Spleen (tissue), 11 donors: ENCODE measurements around the gene HAUS3. TPM values are rescaled to one million over a fixed set of nuclear protein-coding genes. Genes with fewer than 3 reads are reported as not detected.

Experiments
- DNase-seq: peaks from one replicate; pipeline ENCODE4 v3.0.0-alpha.2; 2020
- H3K27ac ChIP-seq, 8 donors: fragments of 200-600 bp; sonication (generic) in 7 of 8; 1 replicate in 4 of 8; 2 replicates in 4 of 8; pipeline versions ENCODE4 v1.5.0 to v1.8.0; 2016 to 2021; ENCODE audit warnings: inconsistent platforms in 4 of 8, mild to moderate bottlenecking in 4 of 8, moderate library complexity in 1 of 8
- H3K27me3 ChIP-seq, 7 donors: fragments of 200-600 bp; sonication (generic) in 6 of 7; replicated peaks in 1 of 7; 1 replicate in 4 of 7; 2 replicates in 3 of 7; pipeline versions ENCODE4 v1.5.0 to v1.8.0; 2016 to 2021; ENCODE audit warnings: inconsistent platforms in 3 of 7, mild to moderate bottlenecking in 1 of 7
- H3K36me3 ChIP-seq, 6 donors: fragments of 200-600 bp; sonication (generic) in 5 of 6; 1 replicate in 4 of 6; 2 replicates in 2 of 6; pipeline versions ENCODE4 v1.5.0 to v1.8.0; 2016 to 2021; ENCODE audit warnings: inconsistent platforms in 2 of 6
- H3K4me1 ChIP-seq, 6 donors: fragments of 200-600 bp; sonication (generic) in 5 of 6; 1 replicate in 3 of 6; 2 replicates in 3 of 6; pipeline versions ENCODE4 v1.5.0 to v1.8.0; 2016 to 2021; ENCODE audit warnings: inconsistent platforms in 3 of 6
- H3K4me3 ChIP-seq, 8 donors: fragments of 200-600 bp; sonication (generic) in 7 of 8; 1 replicate in 4 of 8; 2 replicates in 4 of 8; pipeline versions ENCODE4 v1.5.0 to v1.8.0; 2016 to 2021; ENCODE audit warnings: inconsistent platforms in 4 of 8, mild to moderate bottlenecking in 4 of 8, moderate library complexity in 2 of 8
- H3K9me3 ChIP-seq, 8 donors: fragments of 200-600 bp; sonication (generic) in 7 of 8; 1 replicate in 4 of 8; 2 replicates in 4 of 8; pipeline versions ENCODE4 v1.5.0 to v1.8.0; 2016 to 2021; ENCODE audit warnings: inconsistent platforms in 4 of 8
- POLR2A ChIP-seq, 3 donors: fragments of 450-650 bp; IDR thresholded peaks; one replicate each; pipeline ENCODE4 v1.5.1; 2017; ENCODE audit warnings: antibody characterized with exemption in 3 of 3, mild to moderate bottlenecking in 1 of 3
- POLR2AphosphoS5 ChIP-seq, 3 donors: sonication (generic); formaldehyde crosslinking; IDR thresholded peaks; one replicate each; pipeline ENCODE4 v1.5.1; 2017; ENCODE audit warnings: antibody characterized with exemption in 3 of 3
- WGBS, 5 donors: extraction: QIAGEN DNeasy Blood & Tissue Kit in 3 of 5; methylation state at CpG; one replicate each; pipeline versions ENCODE4 v1.1.5 to v1.1.7; 2013 to 2018; 5-methylcytosine and 5-hydroxymethylcytosine counted together
- intact Hi-C: fragments of 100-400 bp; cut with DNase I; formaldehyde crosslinking; loops from one replicate; pipeline ENCODE4 v1.15.0; 2023; ENCODE audit warnings: low total_unique reads
- polyA plus RNA-seq, 3 donors: library from polyadenylated mRNA; stranded (reverse); fragments of 200-250 nt; gene quantifications; one replicate each; pipeline ENCODE4 v1.2.1, GENCODE V29; 2013
- total RNA-seq, 7 donors: library from RNA; depleted of rRNA in 3 of 7; stranded (reverse); fragments of >200 nt in 3 of 7; fragmentation: NEBNext Ultra II Directional in 4 of 7; extraction: Animal tissue kit (Norgen Biotek cat#: 25700) in 4 of 7; gene quantifications; one replicate each; pipeline versions ENCODE4 v1.1.0 to v1.2.1, GENCODE V29; 2016 to 2021
- TF ChIP-seq, protein P1 (sequence below), 11 experiments: fragments of 200-600 bp in 7 of 11; fragments of 450-650 bp in 4 of 11; sonication (generic) in 4 of 11; IDR thresholded peaks in 8 of 11; conservative IDR thresholded peaks in 3 of 11; 1 replicate in 7 of 11; 2 replicates in 4 of 11; pipeline versions ENCODE4 v1.4.0 to v1.8.0; 2016 to 2021; ENCODE audit warnings: antibody characterized with exemption in 11 of 11, inconsistent platforms in 4 of 11, mild to moderate bottlenecking in 1 of 11
- donor health status: healthy with polysubstance abuse.
- donor health status: DM: no; HTN: no; CAD: no; lungs with moderate emphysema.
- donor health status: DM: no; HTN: no; CAD: no.
- donor health status: Bipolar disorder and iron deficiency.
- donor health status: healthy.
- donor health status: DM: no; HTN: no; CAD: no.
- donor health status: DM: yes; HTN: yes; CAD: no.

The HAUS3 gene
- total and polyA plus RNA-seq, 10 donors = 10.3 to 22.4 (median 16.7) TPM

DNA sequence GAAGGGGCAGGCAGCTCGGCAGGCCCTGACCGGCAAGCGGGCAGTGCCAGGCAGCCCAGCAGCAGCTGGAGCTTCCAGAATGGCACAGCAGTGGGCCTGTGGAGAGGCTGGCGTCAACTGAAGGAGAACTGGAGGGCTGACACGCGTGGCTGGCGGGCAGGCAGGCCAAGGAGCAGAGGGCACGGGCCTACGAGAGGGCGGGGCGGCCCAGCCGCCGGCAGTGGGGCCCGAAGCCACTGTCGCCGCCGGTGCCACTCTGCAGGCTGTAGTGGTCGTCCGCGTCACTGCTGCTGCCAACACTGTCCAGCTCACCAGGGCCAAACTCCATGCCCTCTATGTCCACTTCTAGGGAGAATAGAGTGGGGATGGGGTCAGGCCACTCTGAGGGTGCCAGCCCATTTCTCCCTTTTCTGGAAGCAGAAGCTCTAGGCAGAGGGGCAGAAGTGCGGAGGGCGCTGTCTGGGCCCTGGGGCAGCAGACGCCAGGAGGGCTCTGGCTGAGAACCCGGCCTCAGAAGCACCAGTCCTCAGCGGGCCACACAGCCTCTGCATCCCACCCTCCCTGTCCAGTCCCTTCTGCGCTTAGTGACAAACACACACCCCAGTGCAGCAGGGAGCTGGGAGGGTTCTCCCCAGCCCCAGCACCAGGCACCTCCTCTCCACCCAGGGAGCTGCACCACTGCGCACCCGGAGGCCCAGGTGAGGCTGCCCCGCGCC lies 8.6 kb upstream of the HAUS3 start:
- H3K36me3 ChIP-seq = peaks cover 0 to 98% (median 67%) of the 10 kb centered on the region in 6 donors
- peak overlapping the region in 7 of 8 donors; percentile 65 to 90 (median 77) for H3K27ac ChIP-seq
- DNase-seq = peak; percentile 71
- no peaks in the 10 kb centered on the region for H3K9me3 ChIP-seq
- 83 to 98% (median 92%) methylated on average over 25 to 30 of the region's 30 CpGs for WGBS, 5 donors
- intact Hi-C loops = no loop called here
- no peaks in the 10 kb centered on the region for H3K27me3 ChIP-seq
- TF ChIP-seq POLR2A (IDR thresholded peaks at IDR 0.05) (no peak), POLR2AphosphoS5 (IDR thresholded peaks at IDR 0.05) (peak in 2 of 3 donors; percentile 1 to 17)
- TF ChIP-seq, protein P1, sequence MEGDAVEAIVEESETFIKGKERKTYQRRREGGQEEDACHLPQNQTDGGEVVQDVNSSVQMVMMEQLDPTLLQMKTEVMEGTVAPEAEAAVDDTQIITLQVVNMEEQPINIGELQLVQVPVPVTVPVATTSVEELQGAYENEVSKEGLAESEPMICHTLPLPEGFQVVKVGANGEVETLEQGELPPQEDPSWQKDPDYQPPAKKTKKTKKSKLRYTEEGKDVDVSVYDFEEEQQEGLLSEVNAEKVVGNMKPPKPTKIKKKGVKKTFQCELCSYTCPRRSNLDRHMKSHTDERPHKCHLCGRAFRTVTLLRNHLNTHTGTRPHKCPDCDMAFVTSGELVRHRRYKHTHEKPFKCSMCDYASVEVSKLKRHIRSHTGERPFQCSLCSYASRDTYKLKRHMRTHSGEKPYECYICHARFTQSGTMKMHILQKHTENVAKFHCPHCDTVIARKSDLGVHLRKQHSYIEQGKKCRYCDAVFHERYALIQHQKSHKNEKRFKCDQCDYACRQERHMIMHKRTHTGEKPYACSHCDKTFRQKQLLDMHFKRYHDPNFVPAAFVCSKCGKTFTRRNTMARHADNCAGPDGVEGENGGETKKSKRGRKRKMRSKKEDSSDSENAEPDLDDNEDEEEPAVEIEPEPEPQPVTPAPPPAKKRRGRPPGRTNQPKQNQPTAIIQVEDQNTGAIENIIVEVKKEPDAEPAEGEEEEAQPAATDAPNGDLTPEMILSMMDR (IDR thresholded peaks at IDR 0.05 in 8 of 11, conservative IDR thresholded peaks at IDR 0.05 in 3 of 11) = no peak
- no peak overlapping the region for H3K4me3 ChIP-seq
- peaks cover 8 to 96% (median 58%) of the 10 kb centered on the region in 6 donors for H3K4me1 ChIP-seq

DNA sequence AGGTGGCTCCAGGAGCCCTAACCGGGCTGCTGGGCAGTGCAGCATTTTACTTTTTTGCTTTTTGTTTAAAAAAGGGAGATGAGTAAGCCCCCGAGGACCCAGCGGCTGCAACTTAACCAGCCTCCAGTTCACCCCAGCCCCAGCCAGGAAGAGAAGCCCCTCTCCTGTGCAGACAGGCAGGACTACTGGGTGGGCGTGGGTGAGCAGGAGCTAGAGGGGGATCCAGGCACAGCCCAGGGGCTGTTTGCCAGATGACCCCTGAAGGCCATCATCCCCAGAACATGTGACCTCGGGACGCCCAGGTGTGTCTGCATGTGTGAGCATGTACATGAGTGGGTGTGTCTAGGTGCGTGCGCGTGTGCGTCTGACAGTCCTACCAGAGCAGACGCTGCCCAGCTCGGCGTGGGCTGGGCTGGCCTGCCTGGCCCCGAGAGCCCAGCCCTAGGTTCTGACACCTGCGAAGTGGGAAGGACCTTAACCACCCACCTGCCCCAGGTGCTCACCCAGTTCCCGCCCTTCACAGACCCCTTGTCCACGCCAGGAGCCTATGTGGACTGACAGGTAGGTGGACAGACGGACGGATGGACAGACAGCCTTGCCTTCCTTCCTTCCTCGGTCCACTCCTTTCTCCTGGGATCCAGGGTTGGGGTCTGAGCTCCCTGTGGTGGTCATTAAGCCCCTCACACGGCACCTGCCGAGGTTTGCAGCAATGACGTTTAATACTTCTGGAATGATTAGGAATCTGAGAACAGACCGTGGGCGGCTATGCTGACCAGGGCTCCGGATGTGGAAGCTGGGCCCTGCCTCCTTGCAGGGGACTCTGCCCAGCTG lies 7.8 kb upstream of the HAUS3 start:
- Histone ChIP-seq H3K4me3 (no peak overlapping the region), H3K36me3 (peaks cover 0 to 91% (median 64%) of the 10 kb centered on the region in 6 donors), H3K9me3 (no peaks in the 10 kb centered on the region), H3K27ac (peak overlapping the region; percentile 62 to 90 (median 76)), H3K4me1 (peaks cover 13 to 96% (median 58%) of the 10 kb centered on the region in 6 donors), H3K27me3 (no peaks in the 10 kb centered on the region)
- WGBS, 5 donors = 84 to 90% (median 85%) methylated on average over 20 to 26 of the region's 26 CpGs
- DNase-seq = peak; percentile 72
- intact Hi-C loops = no loop called here
- peak in 2 of 3 donors; percentile 13 to 20 for TF ChIP-seq POLR2AphosphoS5 (IDR thresholded peaks at IDR 0.05)
- TF ChIP-seq, protein P1 (IDR thresholded peaks at IDR 0.05 in 8 of 11, conservative IDR thresholded peaks at IDR 0.05 in 3 of 11) = no peak

DNA sequence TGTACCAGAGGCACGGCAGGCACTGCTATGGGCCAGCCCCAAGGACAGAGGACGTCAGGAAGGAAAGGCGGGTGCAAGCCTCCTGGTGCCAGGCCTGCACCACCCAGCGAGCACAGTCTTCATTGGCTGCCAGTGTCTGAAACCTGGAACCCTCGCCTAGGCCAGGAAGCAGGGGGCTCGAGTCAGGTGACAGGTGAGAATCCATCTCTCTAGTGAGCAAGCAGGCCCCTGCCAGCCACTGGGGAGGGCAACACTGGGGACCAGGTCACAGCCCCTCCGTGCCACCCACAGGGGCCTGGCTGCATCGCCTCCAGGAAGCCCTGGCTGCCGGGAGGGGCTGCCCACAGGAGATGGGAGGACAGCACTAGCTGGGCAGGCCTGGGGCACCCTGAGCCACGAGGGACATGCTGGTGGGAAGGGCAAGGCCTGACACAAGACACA lies 6.9 kb upstream of the HAUS3 start:
- H3K4me1 ChIP-seq = peaks cover 19 to 96% (median 60%) of the 10 kb centered on the region in 6 donors
- H3K36me3 ChIP-seq = peaks cover 0 to 82% (median 59%) of the 10 kb centered on the region in 6 donors
- intact Hi-C loops = no loop called here
- H3K4me3 ChIP-seq = no peak overlapping the region
- 44 to 78% (median 67%) methylated on average over 3 to 10 of the region's 10 CpGs for WGBS, 5 donors
- peak; percentile 82 for DNase-seq
- peak overlapping the region; percentile 62 to 90 (median 76) for H3K27ac ChIP-seq
- H3K27me3 ChIP-seq = no peaks in the 10 kb centered on the region
- no peaks in the 10 kb centered on the region for H3K9me3 ChIP-seq
- TF ChIP-seq POLR2AphosphoS5 (IDR thresholded peaks at IDR 0.05) (peak; percentile 44 to 82 (median 74)), POLR2A (IDR thresholded peaks at IDR 0.05) (no peak)

DNA sequence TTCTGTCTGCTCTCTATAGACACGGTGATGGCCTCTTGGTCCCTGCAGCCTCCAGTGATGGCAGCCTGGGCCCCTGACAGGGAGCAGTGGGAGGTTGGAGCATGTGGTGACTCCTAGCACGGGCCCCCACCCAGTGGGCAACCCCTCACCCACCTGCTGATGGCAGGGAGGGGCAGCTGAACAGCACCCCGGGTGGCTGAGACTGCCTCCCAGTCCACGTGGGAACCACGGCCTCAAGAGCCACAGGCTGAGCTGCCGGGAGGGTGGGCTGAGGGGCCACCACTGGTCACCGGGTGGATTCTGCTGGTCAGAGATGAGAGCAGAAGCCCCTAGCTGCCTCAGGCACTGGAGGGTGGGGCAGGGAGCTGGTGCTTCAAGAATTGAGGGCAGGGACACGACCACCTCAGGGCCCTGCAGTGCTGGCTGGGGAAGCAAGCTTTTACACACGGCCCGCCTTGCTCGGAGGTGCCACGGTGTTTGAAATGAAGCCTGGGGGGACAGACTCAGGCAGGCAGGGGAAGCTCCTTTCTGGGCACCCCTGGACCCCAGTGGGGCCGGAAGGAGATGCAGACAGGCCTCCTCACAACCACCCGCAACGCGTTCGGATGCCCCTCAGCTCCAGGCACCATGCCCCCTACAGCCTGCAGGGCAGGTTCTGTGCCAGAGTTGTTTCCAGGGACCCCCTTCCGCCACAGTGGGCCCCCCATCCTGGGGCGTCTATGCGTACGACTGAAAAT lies 6.3 kb upstream of the HAUS3 start:
- Histone ChIP-seq H3K36me3 (peaks cover 0 to 75% (median 53%) of the 10 kb centered on the region in 6 donors), H3K9me3 (no peaks in the 10 kb centered on the region), H3K27me3 (no peaks in the 10 kb centered on the region), H3K4me3 (no peak overlapping the region), H3K4me1 (peaks cover 22 to 96% (median 63%) of the 10 kb centered on the region in 6 donors), H3K27ac (peak overlapping the region; percentile 62 to 90 (median 76))
- no peak for TF ChIP-seq POLR2A (IDR thresholded peaks at IDR 0.05)
- TF ChIP-seq, protein P1 (IDR thresholded peaks at IDR 0.05 in 8 of 11, conservative IDR thresholded peaks at IDR 0.05 in 3 of 11) = no peak
- TF ChIP-seq POLR2AphosphoS5 (IDR thresholded peaks at IDR 0.05) = peak in 1 of 3 donors; percentile 7
- WGBS, 5 donors = 61 to 83% (median 80%) methylated on average over 13 to 21 of the region's 21 CpGs
- intact Hi-C loops = no loop called here
- DNase-seq = peak; percentile 72
